ENCODE data around the gene COL20A1. TPM values are rescaled to one million over a fixed set of nuclear protein-coding genes. Genes with fewer than 3 reads are reported as not detected.

Gene COL20A1
- total RNA-seq, 2 experiments from 2014 or later: not detected

GRCh38 chr20:63321148-63321831 is 28.3 kb downstream of the COL20A1 start:
- ATAC-seq (no peak), DNase-seq (no peak)
- H3K4me3 Mint-ChIP-seq: no peak overlapping the region
- peaks cover 21% of the 10 kb centered on the region for H3K27me3 Mint-ChIP-seq
- CTCF ChIA-PET: no interaction called here
- H3K27ac Mint-ChIP-seq: no peak overlapping the region
- H3K9me3 Mint-ChIP-seq (ENCODE audit: low read depth): no peaks in the 10 kb centered on the region
- H3K36me3 Mint-ChIP-seq: no peaks in the 10 kb centered on the region
- H3K4me1 Mint-ChIP-seq: no peaks in the 10 kb centered on the region

GRCh38 chr20:63322146-63322932 is 29.4 kb downstream of the COL20A1 start:
- Mint-ChIP-seq H3K27ac (no peak overlapping the region), H3K4me1 (peaks cover 4% of the 10 kb centered on the region), H3K4me3 (no peak overlapping the region), H3K36me3 (no peaks in the 10 kb centered on the region), H3K27me3 (peaks cover 21% of the 10 kb centered on the region), H3K9me3 (ENCODE audit: low read depth) (no peaks in the 10 kb centered on the region)
- no peak for DNase-seq
- no peak for ATAC-seq
- CTCF ChIA-PET: no interaction called here

GRCh38 chr20:63322933-63323273 is 29.9 kb downstream of the COL20A1 start:
- Mint-ChIP-seq H3K27me3 (peaks cover 21% of the 10 kb centered on the region), H3K36me3 (no peaks in the 10 kb centered on the region), H3K27ac (no peak overlapping the region), H3K4me3 (no peak overlapping the region), H3K4me1 (peaks cover 4% of the 10 kb centered on the region), H3K9me3 (ENCODE audit: low read depth) (no peaks in the 10 kb centered on the region)
- CTCF ChIA-PET: no interaction called here
- ATAC-seq (no peak), DNase-seq (no peak)

GRCh38 chr20:63323357-63323981 is 30.5 kb downstream of the COL20A1 start:
- no peak for ATAC-seq
- Mint-ChIP-seq H3K27ac (no peak overlapping the region), H3K9me3 (ENCODE audit: low read depth) (no peaks in the 10 kb centered on the region), H3K4me1 (peaks cover 4% of the 10 kb centered on the region), H3K27me3 (peaks cover 21% of the 10 kb centered on the region), H3K36me3 (no peaks in the 10 kb centered on the region), H3K4me3 (no peak overlapping the region)
- CTCF ChIA-PET: no interaction called here
- no peak for DNase-seq

- CTCF ChIA-PET: no interaction called here
- H3K36me3 Mint-ChIP-seq: no peaks in the 10 kb centered on the region
- DNase-seq: no peak
These were observed 32.1 kb downstream of the COL20A1 start for GRCh38 chr20:63325021-63325471.

GRCh38 chr20:63325554-63326313 is 32.7 kb downstream of the COL20A1 start:
- Mint-ChIP-seq H3K27me3 (peaks cover 21% of the 10 kb centered on the region), H3K4me3 (no peak overlapping the region), H3K27ac (peak overlapping the region; percentile 64), H3K4me1 (peaks cover 4% of the 10 kb centered on the region), H3K9me3 (ENCODE audit: low read depth) (no peaks in the 10 kb centered on the region), H3K36me3 (no peaks in the 10 kb centered on the region)
- no peak for DNase-seq
- no peak for ATAC-seq
- CTCF ChIA-PET: no interaction called here

More at GRCh38 chr20:63325021-63325471, 32.1 kb downstream of the COL20A1 start:
- Mint-ChIP-seq H3K4me3 (no peak overlapping the region), H3K4me1 (peaks cover 4% of the 10 kb centered on the region), H3K27me3 (peaks cover 21% of the 10 kb centered on the region), H3K9me3 (ENCODE audit: low read depth) (no peaks in the 10 kb centered on the region), H3K27ac (no peak overlapping the region)
- no peak for ATAC-seq

GRCh38 chr20:63326314-63327230 is 33.6 kb downstream of the COL20A1 start:
- Mint-ChIP-seq H3K4me1 (peaks cover 4% of the 10 kb centered on the region), H3K27me3 (peaks cover 21% of the 10 kb centered on the region), H3K4me3 (no peak overlapping the region), H3K9me3 (ENCODE audit: low read depth) (peaks cover 1% of the 10 kb centered on the region), H3K27ac (peak overlapping the region; percentile 80), H3K36me3 (peaks cover under 1% of the 10 kb centered on the region)
- DNase-seq (no peak), ATAC-seq (no peak)
- CTCF ChIA-PET: interaction anchor here (1.0 kb wide), 1 partner anchor 103 kb away, joined by 4 read pairs; no protein-coding TSS in a partner anchor

GRCh38 chr20:63327231-63327745 is 34.3 kb downstream of the COL20A1 start:
- no peak for DNase-seq
- H3K9me3 Mint-ChIP-seq (ENCODE audit: low read depth): peaks cover 7% of the 10 kb centered on the region
- peaks cover 4% of the 10 kb centered on the region for H3K4me1 Mint-ChIP-seq
- H3K4me3 Mint-ChIP-seq: no peak overlapping the region
- CTCF ChIA-PET: interaction anchor here (1.0 kb wide), 1 partner anchor 104 kb away, joined by 4 read pairs; no protein-coding TSS in a partner anchor
- ATAC-seq: no peak
- H3K27me3 Mint-ChIP-seq: peaks cover 21% of the 10 kb centered on the region
- peak overlapping the region; percentile 80 for H3K27ac Mint-ChIP-seq
- H3K36me3 Mint-ChIP-seq: peaks cover 1% of the 10 kb centered on the region

- H3K27ac Mint-ChIP-seq: no peak overlapping the region
- peaks cover 7% of the 10 kb centered on the region for H3K9me3 Mint-ChIP-seq (ENCODE audit: low read depth)
These were observed 35.2 kb downstream of the COL20A1 start for GRCh38 chr20:63328026-63328700.

GRCh38 chr20:63328718-63329275 is 35.8 kb downstream of the COL20A1 start:
- DNase-seq (no peak), ATAC-seq (no peak)
- Mint-ChIP-seq H3K27ac (no peak overlapping the region), H3K4me3 (no peak overlapping the region), H3K4me1 (peaks cover 4% of the 10 kb centered on the region), H3K27me3 (peaks cover 6% of the 10 kb centered on the region), H3K9me3 (ENCODE audit: low read depth) (peaks cover 7% of the 10 kb centered on the region), H3K36me3 (peaks cover 1% of the 10 kb centered on the region)
- CTCF ChIA-PET: no interaction called here

More at GRCh38 chr20:63328026-63328700, 35.2 kb downstream of the COL20A1 start:
- Mint-ChIP-seq H3K4me3 (no peak overlapping the region), H3K36me3 (peaks cover 1% of the 10 kb centered on the region), H3K4me1 (peaks cover 4% of the 10 kb centered on the region), H3K27me3 (peaks cover 13% of the 10 kb centered on the region)
- no peak for ATAC-seq
- DNase-seq: no peak
- CTCF ChIA-PET: no interaction called here

- Mint-ChIP-seq H3K27ac (no peak overlapping the region), H3K9me3 (ENCODE audit: low read depth) (peaks cover 7% of the 10 kb centered on the region), H3K4me3 (no peak overlapping the region), H3K27me3 (no peaks in the 10 kb centered on the region), H3K4me1 (peaks cover 4% of the 10 kb centered on the region), H3K36me3 (peaks cover 1% of the 10 kb centered on the region)
- CTCF ChIA-PET: no interaction called here
- no peak for DNase-seq
- no peak for ATAC-seq
These were observed 36.5 kb downstream of the COL20A1 start for GRCh38 chr20:63329331-63330083.

All from activated CD8-positive, alpha-beta memory T cell treated with anti-CD3 and anti-CD28 coated beads, Interleukin-2, amount 10 ng/mL, durations not matched to agents 7 days and 5 days (primary cell).